GM06990 (cell line): ENCODE measurements around the gene TTC27.

Experiments
- DNase-seq: peaks from one replicate; pipeline ENCODE4 v3.0.0-alpha.2; 2011; ENCODE audit not compliant: insufficient read length; ENCODE audit errors: extremely low read depth
- H3K27me3 ChIP-seq: replicated peaks from 2 replicates; pipeline ENCODE4 v1.6.0; 2011; ENCODE audit warnings: low read length; ENCODE audit not compliant: control insufficient read depth, insufficient read depth
- H3K36me3 ChIP-seq: 2 replicates; pipeline ENCODE4 v1.5.1; 2011; ENCODE audit warnings: low read length; ENCODE audit not compliant: control insufficient read depth, insufficient read depth
- H3K4me3 ChIP-seq: replicated peaks from 2 replicates; pipeline ENCODE4 v1.5.1; 2011; ENCODE audit warnings: low read depth, mild to moderate bottlenecking, control low read depth, low read length
- CTCF ChIP-seq: IDR thresholded peaks from 2 replicates; pipeline ENCODE4 v1.5.1; 2011; ENCODE audit warnings: low read length, control low read depth, mild to moderate bottlenecking, inconsistent platforms; ENCODE audit not compliant: insufficient read depth, poor library complexity, severe bottlenecking

Gene TTC27

GRCh38 chr2:32701806-32702205 lies 74.0 kb downstream of the TTC27 start:
- Histone ChIP-seq H3K27me3 (no peaks in the 10 kb centered on the region), H3K36me3 (no peaks in the 10 kb centered on the region), H3K4me3 (no peak overlapping the region)
- TF ChIP-seq CTCF, result no peak
- DNase-seq, result no peak

- TF ChIP-seq CTCF, result no peak
- no peak for DNase-seq
- no peak overlapping the region for H3K4me3 ChIP-seq
- no peaks in the 10 kb centered on the region for H3K36me3 ChIP-seq
- no peaks in the 10 kb centered on the region for H3K27me3 ChIP-seq
Observed at GRCh38 chr2:32702303-32703064, 74.6 kb downstream of the TTC27 start.

GRCh38 chr2:32706815-32707579 lies 79.1 kb downstream of the TTC27 start:
- DNase-seq, result no peak
- no peak for TF ChIP-seq CTCF
- Histone ChIP-seq H3K27me3 (no peaks in the 10 kb centered on the region), H3K4me3 (no peak overlapping the region), H3K36me3 (no peaks in the 10 kb centered on the region)

GRCh38 chr2:32711219-32711618 lies 83.4 kb downstream of the TTC27 start:
- no peak for DNase-seq
- H3K36me3 ChIP-seq, result no peaks in the 10 kb centered on the region; the same call in 1 of the 2 replicates
- TF ChIP-seq CTCF, result no peak

GRCh38 chr2:32711908-32712501 lies 84.2 kb downstream of the TTC27 start:
- no peak for DNase-seq
- H3K27me3 ChIP-seq, result no peaks in the 10 kb centered on the region
- TF ChIP-seq CTCF, result no peak
- no peak overlapping the region for H3K4me3 ChIP-seq
- no peaks in the 10 kb centered on the region; the same call in 1 of the 2 replicates for H3K36me3 ChIP-seq

More at GRCh38 chr2:32711219-32711618, 83.4 kb downstream of the TTC27 start:
- Histone ChIP-seq H3K4me3 (no peak overlapping the region), H3K27me3 (no peaks in the 10 kb centered on the region)
